Activated naive CD4-positive, alpha-beta T cell treated with Interleukin-2 at 50 U/mL for 16 hours (primary cell): ENCODE data around the gene FETUB.

Source experiments
- DNase-seq: peaks from one replicate; pipeline ENCODE4 v3.0.0-alpha.2; 2020

FETUB gene

DNA sequence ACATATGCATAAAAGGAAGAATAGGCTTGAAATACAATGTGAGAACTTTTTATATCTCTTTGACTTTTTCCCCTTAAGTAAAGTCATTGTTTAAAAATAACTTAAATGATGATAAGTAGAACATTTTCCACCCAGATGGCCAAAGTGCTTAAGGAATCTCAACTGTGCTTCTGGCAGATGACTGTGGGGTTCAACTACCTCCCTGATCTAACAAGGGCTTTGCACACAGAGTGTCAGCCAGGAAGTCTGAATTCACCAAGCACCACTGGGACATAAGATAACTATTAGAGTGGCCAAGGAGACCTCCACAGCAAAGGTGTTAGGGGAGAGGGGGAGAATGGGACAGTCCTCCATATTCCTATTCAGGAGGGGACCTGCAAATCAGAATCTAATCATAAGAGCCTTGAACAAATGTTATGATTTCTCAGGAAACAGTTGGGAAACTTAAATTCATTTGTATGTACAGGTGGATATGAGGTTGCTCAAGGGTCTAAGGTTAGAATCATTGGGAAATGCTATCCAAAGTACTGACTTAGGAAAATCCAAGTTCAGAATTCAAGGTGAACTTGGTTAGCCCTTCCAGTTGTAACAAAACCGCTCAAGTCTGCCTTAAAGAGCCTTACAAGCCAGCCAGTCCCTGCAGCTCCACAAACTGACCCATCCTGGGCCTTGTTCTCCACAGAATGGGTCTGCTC lies at the start of gene FETUB:
Gene FETUB (plus strand): TSS at position 622 of the 695 bp plus-strand sequence. CDS start 62 bp downstream, at position 684.
- no peak for DNase-seq

DNA sequence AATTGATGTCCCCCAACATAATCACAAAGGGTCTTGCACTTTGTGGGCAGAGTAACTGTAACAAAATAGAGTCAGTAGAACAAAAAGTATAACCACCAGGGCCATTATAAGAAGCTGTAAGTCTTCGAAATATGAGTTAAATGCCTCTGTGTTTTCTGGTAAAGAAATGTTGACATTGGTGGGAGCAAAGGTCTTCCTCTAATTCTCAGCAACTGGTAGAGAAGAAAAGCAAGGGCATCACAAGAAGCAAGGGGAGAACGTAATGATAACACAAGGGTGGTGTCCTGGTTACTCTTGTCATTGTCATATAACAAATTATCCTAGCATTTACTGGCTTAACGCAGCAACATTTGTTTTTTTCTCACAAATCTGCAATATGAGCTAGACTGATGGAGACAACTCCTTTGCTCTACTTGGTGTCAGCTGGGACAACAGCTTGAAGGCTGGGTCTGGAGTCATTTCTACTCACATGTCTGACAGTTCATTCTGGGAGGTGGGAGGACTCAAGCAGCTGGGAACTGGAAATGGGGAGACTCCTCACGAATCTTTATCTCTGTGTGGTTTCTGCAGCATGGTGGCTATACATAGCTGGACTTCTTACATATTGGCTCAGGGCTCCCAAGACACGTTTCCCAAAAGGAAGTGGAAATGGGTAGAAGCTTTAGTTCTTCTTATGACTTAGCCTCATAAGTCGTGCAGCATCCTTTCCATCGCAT lies 49.5 kb upstream of the FETUB start:
- no peak for DNase-seq

DNA sequence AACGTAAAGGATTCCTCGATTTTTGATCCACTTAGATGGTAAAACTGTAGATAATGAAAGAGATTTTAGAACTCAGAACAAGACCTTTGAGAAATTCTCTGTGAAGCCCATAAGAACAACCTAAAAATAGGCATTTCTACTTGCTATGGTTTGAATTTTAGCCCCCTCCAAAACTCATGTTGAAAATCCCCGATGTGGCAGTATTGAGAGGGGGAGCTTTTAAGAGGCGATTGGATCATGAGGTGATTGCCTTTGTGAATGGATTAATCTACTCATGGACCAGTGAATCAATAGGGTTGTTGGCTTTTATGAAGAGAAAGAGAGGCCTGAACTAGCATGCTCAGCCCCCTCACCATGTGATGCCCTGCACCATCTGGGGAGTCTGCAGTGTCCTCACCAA lies 47.5 kb upstream of the FETUB start:
- DNase-seq, result no peak

DNA sequence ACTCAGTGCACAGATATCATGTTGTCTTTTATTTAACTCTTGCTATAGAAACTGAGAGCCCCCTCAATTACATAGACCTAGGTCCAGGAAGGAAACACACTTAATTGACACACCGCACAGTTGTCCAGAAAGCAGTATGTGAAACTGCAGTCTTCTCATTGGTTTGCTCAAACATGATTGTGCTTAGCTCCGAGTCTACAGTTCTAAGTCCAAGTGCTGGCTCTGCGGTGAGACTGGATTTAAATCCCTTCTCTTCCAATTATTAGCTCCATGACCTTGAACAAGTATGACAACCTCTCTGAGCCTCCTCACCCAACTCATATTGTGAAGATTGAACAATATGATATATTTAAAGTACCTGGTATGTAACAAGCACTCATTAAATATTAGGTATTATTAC lies 46.3 kb upstream of the FETUB start:
- no peak for DNase-seq

DNA sequence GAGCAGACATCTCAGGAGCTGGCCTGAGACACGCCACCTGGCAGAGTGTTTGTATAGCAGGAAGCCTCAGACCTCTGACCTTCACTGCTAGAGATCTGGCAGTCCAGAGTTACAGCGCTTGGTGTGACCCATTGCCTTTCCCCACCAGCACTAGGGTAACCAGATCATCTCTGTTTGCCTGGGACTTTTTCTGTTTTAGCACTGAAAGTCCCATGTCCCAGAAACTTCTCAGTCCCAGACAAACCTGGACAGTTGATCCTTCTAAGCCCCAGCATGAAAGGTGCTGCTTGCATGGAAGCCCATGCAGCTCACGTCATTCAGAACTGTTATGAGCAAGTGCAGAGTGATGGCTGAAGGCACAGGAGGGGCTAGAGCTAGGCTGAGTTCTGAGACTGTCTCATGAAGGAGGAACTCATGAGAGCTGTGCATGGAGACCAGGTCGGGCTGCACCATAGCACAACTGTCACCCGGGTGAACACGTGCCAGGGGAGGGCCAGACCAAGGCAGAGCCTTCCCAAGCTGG lies 45.5 kb upstream of the FETUB start:
- DNase-seq, result no peak

DNA sequence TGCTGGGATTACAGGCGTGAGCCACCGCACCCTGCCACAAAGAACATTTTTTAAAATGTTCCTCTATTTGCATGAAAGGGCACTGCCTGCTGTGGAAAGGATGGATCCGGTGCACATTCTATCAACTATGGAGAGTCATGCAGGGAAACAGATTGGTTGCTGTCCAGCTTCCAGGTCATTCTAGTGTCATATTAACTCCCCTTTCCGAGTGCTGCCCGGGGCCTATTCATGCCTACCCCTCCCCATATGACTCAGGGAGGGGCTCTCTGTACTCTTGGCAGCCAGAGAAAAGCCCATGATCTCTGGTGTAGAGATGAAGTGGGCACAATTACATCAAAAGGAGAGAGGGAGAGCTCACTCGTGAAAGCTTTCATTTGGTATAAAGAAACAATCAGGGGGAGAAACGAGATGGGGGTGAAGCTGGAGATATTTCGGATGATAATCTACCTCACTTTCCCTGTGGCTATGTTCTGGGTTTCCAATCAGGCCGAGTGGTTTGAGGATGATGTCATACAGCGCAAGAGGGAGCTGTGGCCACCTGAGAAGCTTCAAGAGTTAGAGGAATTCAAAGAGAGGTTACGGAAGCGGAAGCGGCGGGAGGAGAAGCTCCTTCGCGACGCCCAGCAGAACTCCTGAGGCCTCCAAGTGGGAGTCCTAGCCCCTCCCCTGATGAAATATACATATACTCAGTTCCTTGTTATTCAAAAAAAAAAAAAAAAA lies 43.5 kb upstream of the FETUB start:
- no peak for DNase-seq

- no peak for DNase-seq
Measured at GRCh38 chr3:186598108-186598784, 42.0 kb upstream of the FETUB start.

DNA sequence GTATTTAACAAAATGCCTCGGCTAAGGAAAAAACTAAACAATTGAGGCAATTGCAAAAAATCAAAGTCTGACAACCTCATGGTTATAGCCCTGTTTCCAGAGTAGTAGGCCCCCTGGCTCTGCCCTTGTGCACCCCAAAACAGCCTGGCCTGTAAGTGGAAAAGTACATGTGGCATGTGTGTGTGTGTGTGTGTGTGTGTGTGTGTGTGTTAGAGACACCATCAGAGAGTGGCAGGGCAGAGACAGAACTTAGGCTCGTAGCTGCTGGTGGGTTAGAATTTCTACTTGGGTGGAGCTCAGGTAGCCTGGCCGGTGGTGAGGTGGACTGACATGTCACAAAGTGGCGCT lies 41.4 kb upstream of the FETUB start:
- no peak for DNase-seq

GRCh38 chr3:186599142-186599784 lies 40.9 kb upstream of the FETUB start:
- no peak for DNase-seq

DNA sequence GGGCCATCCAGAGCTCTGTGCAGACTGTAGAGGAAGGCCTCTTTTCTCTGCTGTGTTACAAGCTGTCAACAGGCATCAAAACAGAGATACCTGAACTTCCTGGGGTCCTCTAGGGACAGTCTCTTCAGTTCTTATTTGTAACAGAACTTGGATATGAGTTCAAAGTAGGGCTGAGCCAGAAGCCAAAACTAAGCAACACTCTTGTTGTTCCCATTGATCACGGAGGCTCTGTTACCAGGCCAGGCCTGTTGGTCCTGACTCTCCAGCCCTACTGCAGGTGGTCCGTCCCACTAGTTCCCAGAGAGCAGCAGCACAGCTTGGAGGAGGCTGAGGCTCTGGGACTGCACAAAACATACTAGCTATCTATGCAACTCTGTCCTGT lies 40.4 kb upstream of the FETUB start:
- no peak for DNase-seq

DNA sequence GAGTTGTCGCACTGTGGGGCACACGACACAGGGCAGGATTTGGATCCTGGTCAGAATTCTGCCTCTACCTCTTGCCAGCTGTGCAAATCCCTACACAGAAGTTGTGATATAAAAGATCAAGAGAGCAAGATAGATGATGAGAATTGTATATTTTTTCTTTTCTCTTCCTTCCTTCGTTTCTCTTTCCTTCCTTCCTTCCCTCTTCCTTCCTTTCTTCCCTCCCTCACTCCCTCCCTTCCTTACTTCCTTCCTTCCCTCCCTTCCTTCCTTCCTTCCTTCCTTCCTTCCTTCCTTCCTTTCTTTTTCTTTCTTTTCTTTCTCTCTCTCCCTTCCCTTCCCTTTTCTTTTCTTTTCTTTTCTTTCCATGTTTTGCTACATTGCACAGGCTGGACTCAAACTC lies 39.3 kb upstream of the FETUB start:
- DNase-seq, result no peak

GRCh38 chr3:186603159-186603558 lies 37.0 kb upstream of the FETUB start:
- no peak for DNase-seq

DNA sequence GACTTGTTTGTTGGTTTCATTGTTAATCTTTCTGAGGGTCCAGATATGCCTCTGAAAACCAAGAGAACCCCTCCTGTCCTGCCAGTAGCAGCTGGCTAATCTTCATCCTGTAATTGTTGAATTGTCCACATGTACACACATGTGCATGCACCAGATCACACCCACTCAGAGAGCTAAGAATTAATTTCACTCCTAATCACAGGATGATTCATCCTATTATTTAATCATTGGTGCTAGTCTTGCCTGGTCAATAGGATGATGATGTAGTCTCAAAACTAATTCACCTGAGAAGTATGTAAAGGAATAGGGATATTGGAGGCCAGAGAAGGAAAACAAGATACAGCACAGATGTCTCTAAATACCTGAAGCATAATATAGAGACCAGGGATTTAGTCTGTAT lies 35.1 kb upstream of the FETUB start:
- DNase-seq, result no peak

DNA sequence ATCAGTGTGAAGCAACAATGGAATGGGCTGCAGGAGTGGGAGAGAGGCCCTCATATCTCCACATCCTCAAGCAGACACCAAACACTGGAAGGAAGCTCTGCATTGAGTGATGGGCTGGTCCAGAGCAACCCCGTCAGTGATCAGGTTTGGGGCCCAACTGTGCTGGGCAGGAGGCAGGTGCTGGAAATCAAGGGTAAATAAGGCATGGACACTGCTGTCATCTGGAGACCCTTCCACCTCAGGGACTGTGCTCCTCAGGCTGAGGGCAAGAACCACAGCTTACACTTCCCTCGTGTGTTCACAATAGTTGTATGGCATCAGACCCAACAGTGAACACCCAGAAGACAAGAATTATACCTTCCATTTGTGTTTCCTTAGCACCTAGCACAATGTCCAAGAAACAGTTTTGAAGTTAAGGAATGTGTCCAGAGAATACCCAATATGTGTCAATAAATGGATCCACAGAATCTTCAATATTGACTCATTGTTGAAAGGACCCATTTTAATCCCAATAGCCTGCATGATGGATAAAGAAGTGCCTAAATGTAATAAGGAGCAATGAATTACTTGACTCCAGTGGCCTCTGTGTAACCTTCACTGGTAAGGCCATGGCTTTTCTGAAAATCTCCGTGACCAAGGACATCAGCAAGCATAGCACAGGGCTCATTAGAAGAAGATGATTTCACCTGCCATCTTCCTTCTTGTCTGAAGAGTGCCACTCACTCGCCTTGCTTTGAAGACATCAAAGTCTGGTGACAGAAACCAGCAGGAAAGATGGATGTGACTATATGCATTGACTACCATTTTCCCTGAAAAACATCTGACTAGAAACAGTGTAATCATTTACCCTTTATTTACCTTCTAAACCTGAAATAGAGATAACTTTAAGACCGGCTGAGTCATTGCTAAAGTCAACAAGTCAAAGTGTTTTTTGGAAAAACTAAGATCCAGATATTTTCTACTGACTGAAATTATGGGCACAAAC lies 34.3 kb upstream of the FETUB start:
- no peak for DNase-seq

GRCh38 chr3:186608624-186609215 lies 31.5 kb upstream of the FETUB start:
- DNase-seq, result no peak

DNA sequence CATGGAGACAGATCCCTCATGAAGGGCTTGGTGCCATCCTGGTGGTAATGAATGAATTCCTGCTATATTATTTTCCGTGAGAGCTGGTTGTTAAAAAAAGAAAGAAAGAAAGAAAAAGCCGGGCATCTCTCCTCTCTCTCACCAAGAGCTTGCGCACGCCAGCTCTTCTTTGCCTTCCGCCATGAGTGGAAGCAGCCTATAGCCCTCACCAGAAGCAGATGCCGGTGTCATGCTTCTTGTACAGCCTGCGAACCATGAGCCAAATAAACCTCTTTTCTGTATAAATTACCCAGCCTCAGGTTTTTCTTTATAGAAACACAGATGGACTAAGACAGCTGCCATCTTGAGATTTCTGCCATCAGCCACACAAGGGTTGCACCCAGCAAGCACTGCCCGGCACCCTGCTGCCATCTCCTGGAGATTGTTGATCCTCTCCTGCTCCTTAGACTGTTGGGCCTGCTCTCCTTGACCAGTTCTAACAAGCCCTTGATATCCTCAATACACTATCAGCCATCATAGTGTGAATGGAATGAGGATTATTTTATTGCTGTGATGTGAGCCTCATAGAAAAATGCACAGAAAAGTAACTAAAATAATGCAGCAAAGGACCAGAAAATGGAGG lies 30.8 kb upstream of the FETUB start:
- DNase-seq, result no peak

DNA sequence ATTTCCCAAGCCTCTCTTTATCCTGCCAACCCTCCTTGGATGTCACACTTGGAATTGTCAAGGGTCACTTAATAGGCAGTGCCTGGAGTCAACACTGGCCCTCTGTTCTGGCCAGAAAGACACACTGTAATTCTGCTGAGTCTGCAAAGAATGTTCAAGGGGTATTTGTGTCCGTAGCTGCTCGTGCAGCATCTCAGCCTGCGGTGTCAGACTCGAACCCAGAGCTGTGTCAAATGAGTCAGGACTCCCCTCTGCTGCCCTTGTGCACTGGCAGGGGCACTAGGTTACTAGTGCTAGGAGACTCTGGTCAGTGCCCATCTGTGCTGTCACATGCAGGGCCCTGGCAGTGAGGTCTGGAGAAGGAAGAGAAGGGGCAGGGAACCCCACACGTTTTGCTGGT lies 28.1 kb upstream of the FETUB start:
- no peak for DNase-seq

DNA sequence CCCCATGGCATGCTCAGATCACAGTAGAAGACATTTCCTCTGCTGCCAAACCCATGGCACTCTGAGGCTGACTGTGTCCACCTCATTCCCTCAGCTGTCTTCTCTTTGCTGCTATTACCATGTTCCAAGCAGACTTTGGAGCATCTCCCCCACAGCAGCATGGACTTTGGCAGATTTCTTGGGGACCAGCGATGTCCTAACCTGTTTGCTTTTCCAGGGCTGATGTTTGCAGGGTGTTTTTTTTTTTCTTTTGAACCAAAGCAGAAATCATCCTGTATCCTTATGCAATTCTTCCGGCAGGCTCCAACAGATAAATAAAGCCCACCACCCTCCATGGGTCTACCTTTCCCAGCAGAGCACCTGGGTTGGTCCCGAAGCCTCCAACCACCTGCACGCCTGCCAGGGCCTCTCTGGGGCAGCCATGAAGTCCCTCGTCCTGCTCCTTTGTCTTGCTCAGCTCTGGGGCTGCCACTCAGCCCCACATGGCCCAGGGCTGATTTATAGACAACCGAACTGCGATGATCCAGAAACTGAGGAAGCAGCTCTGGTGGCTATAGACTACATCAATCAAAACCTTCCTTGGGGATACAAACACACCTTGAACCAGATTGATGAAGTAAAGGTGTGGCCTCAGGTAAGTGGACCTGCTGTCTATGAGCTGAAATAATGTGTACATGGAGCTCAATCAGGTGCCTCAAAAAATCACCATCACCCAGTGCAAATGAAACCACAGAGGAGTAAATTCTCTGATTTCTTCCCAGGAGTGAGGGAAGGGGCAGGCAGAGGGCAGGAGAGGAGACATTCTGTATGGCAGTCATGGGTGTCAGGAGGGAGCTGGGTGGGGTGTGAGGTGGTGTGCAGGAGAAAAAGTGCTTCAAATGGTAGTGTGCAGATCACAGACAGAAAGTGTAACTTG lies 27.2 kb upstream of the FETUB start, which contains the start of gene AHSG:
Gene AHSG (plus strand): TSS at position 340 of the 916 bp plus-strand sequence. CDS start 82 bp downstream, at position 422.
- DNase-seq, result no peak

DNA sequence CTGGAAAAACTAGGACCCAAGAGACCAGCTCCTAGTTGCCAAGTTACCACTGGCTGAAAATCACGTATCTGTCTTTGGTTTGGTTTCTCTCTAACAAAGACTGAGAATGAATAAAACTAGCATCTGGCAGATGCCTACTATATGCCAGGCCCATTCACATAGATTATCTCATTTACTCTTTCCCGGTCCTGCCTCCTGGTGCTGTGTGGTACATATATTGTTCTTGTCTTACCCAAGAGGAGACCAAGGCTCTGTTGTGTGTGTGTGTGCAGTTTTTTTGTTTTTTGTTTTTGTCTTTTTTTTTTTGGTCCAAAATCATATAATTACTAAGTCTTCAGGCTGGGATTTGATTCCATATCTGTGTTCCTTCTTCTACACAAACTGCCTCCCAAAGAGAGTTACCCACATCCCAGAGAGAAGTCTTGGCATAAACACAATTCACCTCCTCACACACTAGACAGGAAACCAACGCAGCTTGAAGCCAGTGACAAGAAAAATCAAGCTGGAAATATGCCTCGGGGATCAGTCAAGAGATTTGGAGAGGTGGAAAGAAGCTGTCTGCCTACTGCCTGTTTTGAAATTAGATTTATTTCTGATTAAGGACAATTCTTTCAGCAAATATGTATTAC lies 26.4 kb upstream of the FETUB start:
- DNase-seq, result no peak
